Astrocyte (in vitro differentiated cells and primary cell): ENCODE results near the gene LTB4R. TPM values are rescaled to one million over a fixed set of nuclear protein-coding genes. Genes with fewer than 3 reads are reported as not detected.
A peak's percentile ranks its signal among the peaks of the same experiment; 100 is the strongest.

Experiments
- DNase-seq: peaks from one replicate; pipeline ENCODE4 v3.0.0-alpha.2; 2010; ENCODE audit warnings: low read depth
- FAIRE-seq: peaks from 2 replicates; lab custom pipeline; 2011; peaks lifted over from hg19 to GRCh38; lab: Jason Lieb, UNC
- H2AFZ ChIP-seq: 2 replicates; pipeline ENCODE4 v1.6.0; 2012; ENCODE audit warnings: low read depth, low read length, inconsistent platforms
- H3K27ac ChIP-seq: 2 replicates; pipeline ENCODE4 v1.5.1; 2011; ENCODE audit warnings: low read depth, low read length, inconsistent platforms
- H3K27me3 ChIP-seq: 2 replicates; pipeline ENCODE4 v1.6.0; 2011; ENCODE audit warnings: low read length, inconsistent platforms; ENCODE audit not compliant: insufficient read depth
- H3K36me3 ChIP-seq: 2 replicates; pipeline ENCODE4 v1.5.1; 2011; ENCODE audit warnings: low read length, inconsistent platforms; ENCODE audit not compliant: insufficient read depth
- H3K4me1 ChIP-seq: 2 replicates; pipeline ENCODE4 v1.5.1; 2011; ENCODE audit warnings: low read length, inconsistent platforms; ENCODE audit not compliant: insufficient read depth
- H3K4me2 ChIP-seq: 2 replicates; pipeline ENCODE4 v1.6.0; 2012; ENCODE audit warnings: low read length, inconsistent platforms
- H3K4me3 ChIP-seq: 2 replicates; pipeline ENCODE4 v1.5.1; 2011; ENCODE audit warnings: low read depth, mild to moderate bottlenecking, low read length, inconsistent platforms; ENCODE audit not compliant: insufficient read depth
- H3K79me2 ChIP-seq: 2 replicates; pipeline ENCODE4 v1.6.0; 2012; ENCODE audit warnings: mild to moderate bottlenecking, low read length, inconsistent platforms; ENCODE audit not compliant: insufficient read depth
- H3K9ac ChIP-seq: 2 replicates; pipeline ENCODE4 v1.6.0; 2012; ENCODE audit warnings: mild to moderate bottlenecking, low read length, inconsistent platforms
- H3K9me3 ChIP-seq: 2 replicates; pipeline ENCODE4 v1.5.1; 2012; ENCODE audit warnings: low read depth, mild to moderate bottlenecking, low read length, inconsistent platforms; ENCODE audit not compliant: insufficient read depth
- H4K20me1 ChIP-seq: 2 replicates; pipeline ENCODE4 v1.6.0; 2012; ENCODE audit warnings: low read length, inconsistent platforms; ENCODE audit not compliant: insufficient read depth
- H3K27ac Mint-ChIP-seq: one replicate; pipeline ENCODE4 v1.8.0; 2021; ENCODE audit warnings: mild to moderate bottlenecking, mixed read lengths; ENCODE audit not compliant: unreplicated experiment
- H3K27me3 Mint-ChIP-seq: one replicate; pipeline ENCODE4 v1.8.0; 2021; ENCODE audit warnings: low read depth, mixed read lengths; ENCODE audit not compliant: unreplicated experiment
- H3K36me3 Mint-ChIP-seq: one replicate; pipeline ENCODE4 v1.8.0; 2021; ENCODE audit warnings: low read depth, mixed read lengths; ENCODE audit not compliant: unreplicated experiment
- H3K4me1 Mint-ChIP-seq: one replicate; pipeline ENCODE4 v1.8.0; 2021; ENCODE audit warnings: low read depth, mixed read lengths; ENCODE audit not compliant: unreplicated experiment
- H3K4me3 Mint-ChIP-seq: one replicate; pipeline ENCODE4 v1.8.0; 2021; ENCODE audit warnings: mild to moderate bottlenecking, moderate library complexity, mixed read lengths; ENCODE audit not compliant: unreplicated experiment
- H3K9me3 Mint-ChIP-seq: one replicate; pipeline ENCODE4 v1.8.0; 2021; ENCODE audit warnings: mild to moderate bottlenecking, mixed read lengths; ENCODE audit not compliant: unreplicated experiment
- EZH2 ChIP-seq: IDR thresholded peaks from 2 replicates; pipeline ENCODE4 v1.6.1; 2012; ENCODE audit warnings: mild to moderate bottlenecking, low read length, inconsistent platforms; ENCODE audit not compliant: insufficient read depth
- total RNA-seq: library from RNA; stranded (reverse); gene quantifications from 2 replicates; pipeline ENCODE4 v1.2.1, GENCODE V29; 2021
- TF ChIP-seq, protein P1 (sequence below): IDR thresholded peaks from 2 replicates; pipeline ENCODE4 v1.5.1; 2011; ENCODE audit warnings: low read depth, mild to moderate bottlenecking, inconsistent platforms, low read length, moderate library complexity; ENCODE audit not compliant: insufficient read depth

Gene LTB4R
- total RNA-seq, 1 donor from 2014 or later, result 5.5 TPM

- Histone ChIP-seq H4K20me1 (peaks cover 10% of the 10 kb centered on the region), H3K9me3 (no peaks in the 10 kb centered on the region), H3K4me2 (peak overlapping the region; percentile 99), H3K27ac (peak overlapping the region; percentile 66), H3K4me1 (peaks cover 25% of the 10 kb centered on the region), H3K27me3 (no peaks in the 10 kb centered on the region), H2AFZ (peak overlapping the region; percentile 98), H3K9ac (peak overlapping the region; percentile 93), H3K36me3 (peaks cover 27% of the 10 kb centered on the region), H3K79me2 (peaks cover 32% of the 10 kb centered on the region), H3K4me3 (peak overlapping the region; percentile 95)
- FAIRE-seq (no peak), DNase-seq (peak; percentile 72)
- H3K27ac Mint-ChIP-seq, result peak overlapping the region; percentile 73
- H3K4me1 Mint-ChIP-seq, result peaks cover 30% of the 10 kb centered on the region
- peaks cover 17% of the 10 kb centered on the region for H3K36me3 Mint-ChIP-seq
- no peaks in the 10 kb centered on the region for H3K9me3 Mint-ChIP-seq
- peak overlapping the region; percentile 94 for H3K4me3 Mint-ChIP-seq
- H3K27me3 Mint-ChIP-seq, result no peaks in the 10 kb centered on the region
- no peak for TF ChIP-seq EZH2
- TF ChIP-seq, protein P1, sequence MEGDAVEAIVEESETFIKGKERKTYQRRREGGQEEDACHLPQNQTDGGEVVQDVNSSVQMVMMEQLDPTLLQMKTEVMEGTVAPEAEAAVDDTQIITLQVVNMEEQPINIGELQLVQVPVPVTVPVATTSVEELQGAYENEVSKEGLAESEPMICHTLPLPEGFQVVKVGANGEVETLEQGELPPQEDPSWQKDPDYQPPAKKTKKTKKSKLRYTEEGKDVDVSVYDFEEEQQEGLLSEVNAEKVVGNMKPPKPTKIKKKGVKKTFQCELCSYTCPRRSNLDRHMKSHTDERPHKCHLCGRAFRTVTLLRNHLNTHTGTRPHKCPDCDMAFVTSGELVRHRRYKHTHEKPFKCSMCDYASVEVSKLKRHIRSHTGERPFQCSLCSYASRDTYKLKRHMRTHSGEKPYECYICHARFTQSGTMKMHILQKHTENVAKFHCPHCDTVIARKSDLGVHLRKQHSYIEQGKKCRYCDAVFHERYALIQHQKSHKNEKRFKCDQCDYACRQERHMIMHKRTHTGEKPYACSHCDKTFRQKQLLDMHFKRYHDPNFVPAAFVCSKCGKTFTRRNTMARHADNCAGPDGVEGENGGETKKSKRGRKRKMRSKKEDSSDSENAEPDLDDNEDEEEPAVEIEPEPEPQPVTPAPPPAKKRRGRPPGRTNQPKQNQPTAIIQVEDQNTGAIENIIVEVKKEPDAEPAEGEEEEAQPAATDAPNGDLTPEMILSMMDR, result no peak
Observed at GRCh38 chr14:24298892-24299254, 12.4 kb upstream of the LTB4R start.

DNA sequence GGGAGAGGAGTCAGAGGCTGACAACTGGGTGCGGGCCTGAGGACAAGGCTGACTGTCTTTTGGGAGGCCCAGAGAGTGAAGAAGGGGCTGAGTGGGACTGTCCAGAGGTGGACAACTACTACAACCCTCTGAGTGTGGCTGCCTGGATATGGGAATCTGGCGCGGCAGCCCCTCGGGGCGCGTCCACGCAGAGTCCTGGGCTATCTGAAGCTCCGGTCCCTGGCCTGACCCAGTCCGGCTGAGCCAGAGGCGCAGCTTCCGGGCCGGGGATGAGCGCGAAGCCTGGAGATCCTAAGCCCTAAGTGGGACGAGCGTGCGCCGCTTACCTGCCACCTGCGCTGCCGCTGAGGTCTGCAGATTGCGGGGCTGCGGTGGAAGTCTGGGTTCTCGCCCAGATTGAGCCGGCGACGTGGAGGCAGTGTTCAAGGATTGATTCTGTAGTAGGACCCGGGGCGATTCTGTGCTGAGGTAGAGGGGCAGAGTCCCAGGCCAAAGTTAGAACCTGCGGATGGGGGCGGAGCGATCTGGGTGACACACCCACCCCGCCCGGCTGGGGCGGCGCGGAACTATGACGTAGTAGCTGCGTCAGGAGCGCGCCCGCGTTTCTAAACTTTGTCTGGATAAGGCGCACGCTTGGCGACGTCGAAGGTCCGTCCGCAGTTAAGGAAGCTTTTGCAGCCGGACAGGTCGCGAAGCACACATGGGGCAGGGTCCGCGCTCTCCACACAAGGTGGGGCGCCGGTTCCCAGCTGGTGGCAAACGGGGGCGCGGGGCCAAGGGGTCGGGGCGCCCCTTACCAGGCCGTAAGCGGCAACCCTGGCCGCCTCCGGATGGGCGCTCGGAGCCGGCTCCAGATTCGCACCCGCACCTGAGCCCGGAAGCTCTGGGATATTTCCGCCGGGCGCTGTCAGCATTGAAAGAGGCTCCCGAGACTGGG is 11.8 kb upstream of the LTB4R start, which contains the start of the genes DHRS1 and NOP9:
Gene DHRS1 (minus strand): TSS at position 526 of the 937 bp plus-strand sequence. CDS start 674 bp downstream, outside the sequence.
Gene NOP9 (plus strand): TSS at position 596 of the 937 bp plus-strand sequence. CDS start 105 bp downstream, at position 701.
- H3K9me3 ChIP-seq, result no peaks in the 10 kb centered on the region
- H4K20me1 ChIP-seq, result peaks cover 10% of the 10 kb centered on the region
- DNase-seq, result peak; percentile 73
- peaks cover 30% of the 10 kb centered on the region for H3K4me1 Mint-ChIP-seq
- peaks cover 34% of the 10 kb centered on the region for H3K36me3 ChIP-seq
- peaks cover 32% of the 10 kb centered on the region for H3K79me2 ChIP-seq
- no peaks in the 10 kb centered on the region for H3K27me3 Mint-ChIP-seq
- peak within 1 kb of the TSS; percentile 89 for H3K27ac Mint-ChIP-seq
- peaks cover 25% of the 10 kb centered on the region for H3K4me1 ChIP-seq
- H2AFZ ChIP-seq, result peak within 1 kb of the TSS; percentile 98
- peak within 1 kb of the TSS; percentile 94 for H3K4me3 Mint-ChIP-seq
- H3K36me3 Mint-ChIP-seq, result peaks cover 23% of the 10 kb centered on the region
- no peaks in the 10 kb centered on the region for H3K9me3 Mint-ChIP-seq
- no peaks in the 10 kb centered on the region for H3K27me3 ChIP-seq
- H3K4me3 ChIP-seq, result peak within 1 kb of the TSS; percentile 95
- peak within 1 kb of the TSS; percentile 93 for H3K9ac ChIP-seq
- peak within 1 kb of the TSS; percentile 99 for H3K4me2 ChIP-seq
- H3K27ac ChIP-seq, result peak within 1 kb of the TSS; percentile 66
- FAIRE-seq, result no peak
- TF ChIP-seq, protein P1, result no peak
- no peak for TF ChIP-seq EZH2
